HG02885 (cell line): ENCODE measurements around the gene UCHL3.

ENCODE experiments used
- ATAC-seq: cut with Tn5 transposase; IDR thresholded peaks from one replicate; pipeline ENCODE4 v1.9.1; 2021; ENCODE audit warnings: mild to moderate bottlenecking; ENCODE audit not compliant: unreplicated experiment, poor library complexity

Gene UCHL3

GRCh38 chr13:75549262-75550158, at the start of gene UCHL3:
Gene UCHL3 (plus strand): TSS chr13:75549791. CDS start chr13:75549821, 30 bp downstream.
- peak; percentile 97 for ATAC-seq

- no peak for ATAC-seq
These were observed 44.3 kb upstream of the UCHL3 start for GRCh38 chr13:75505327-75505726.

GRCh38 chr13:75506018-75506417, 43.6 kb upstream of the UCHL3 start:
- no peak for ATAC-seq

GRCh38 chr13:75507027-75508001, 42.3 kb upstream of the UCHL3 start:
- ATAC-seq: peak; percentile 32

GRCh38 chr13:75508002-75508548, 41.5 kb upstream of the UCHL3 start:
- no peak for ATAC-seq

GRCh38 chr13:75511051-75511625, 38.5 kb upstream of the UCHL3 start:
- ATAC-seq: no peak

GRCh38 chr13:75512253-75512652, 37.3 kb upstream of the UCHL3 start:
- peak; percentile 91 for ATAC-seq

- no peak for ATAC-seq
These were observed 36.3 kb upstream of the UCHL3 start for GRCh38 chr13:75513271-75513670.

GRCh38 chr13:75514080-75514995, 35.3 kb upstream of the UCHL3 start:
- no peak for ATAC-seq

GRCh38 chr13:75518439-75519088, 31.0 kb upstream of the UCHL3 start:
- ATAC-seq: no peak

- ATAC-seq: peak; percentile 55
These were observed 27.6 kb upstream of the UCHL3 start for GRCh38 chr13:75521956-75522355.

- no peak for ATAC-seq
These were observed 19.0 kb upstream of the UCHL3 start for GRCh38 chr13:75530549-75530961.

- ATAC-seq: no peak
These were observed 15.7 kb upstream of the UCHL3 start for GRCh38 chr13:75533861-75534260.

- ATAC-seq: peak; percentile 97
These were observed 11.9 kb upstream of the UCHL3 start, which contains the start of gene COMMD6 for GRCh38 chr13:75537401-75538365. Gene COMMD6 (minus strand): TSS chr13:75537841. CDS start chr13:75537805, 36 bp downstream.

GRCh38 chr13:75541287-75541686, 8.3 kb upstream of the UCHL3 start:
- no peak for ATAC-seq

- no peak for ATAC-seq
These were observed 7.6 kb upstream of the UCHL3 start for GRCh38 chr13:75541961-75542360.

GRCh38 chr13:75544681-75545330, 4.8 kb upstream of the UCHL3 start:
- no peak for ATAC-seq
